Activated gamma-delta T cell treated with anti-CD3 and anti-CD28 coated beads, Interleukin-2, amount 50 U/mL, for 16 hours (primary cell): Measurements from ENCODE around the gene KLF16.

Experiments used
- DNase-seq: peaks from one replicate; pipeline ENCODE4 v3.0.0-alpha.2; 2020; ENCODE audit warnings: low read depth

Gene KLF16

GRCh38 chr19:1867349-1867724 lies 4.0 kb upstream of the KLF16 start:
- no peak for DNase-seq

GRCh38 chr19:1866693-1867348 lies 3.4 kb upstream of the KLF16 start:
- no peak for DNase-seq

GRCh38 chr19:1865172-1866010 lies 2.0 kb upstream of the KLF16 start:
- DNase-seq, result no peak

- DNase-seq, result no peak
Measured at GRCh38 chr19:1864480-1865171, 1.2 kb upstream of the KLF16 start.

DNA sequence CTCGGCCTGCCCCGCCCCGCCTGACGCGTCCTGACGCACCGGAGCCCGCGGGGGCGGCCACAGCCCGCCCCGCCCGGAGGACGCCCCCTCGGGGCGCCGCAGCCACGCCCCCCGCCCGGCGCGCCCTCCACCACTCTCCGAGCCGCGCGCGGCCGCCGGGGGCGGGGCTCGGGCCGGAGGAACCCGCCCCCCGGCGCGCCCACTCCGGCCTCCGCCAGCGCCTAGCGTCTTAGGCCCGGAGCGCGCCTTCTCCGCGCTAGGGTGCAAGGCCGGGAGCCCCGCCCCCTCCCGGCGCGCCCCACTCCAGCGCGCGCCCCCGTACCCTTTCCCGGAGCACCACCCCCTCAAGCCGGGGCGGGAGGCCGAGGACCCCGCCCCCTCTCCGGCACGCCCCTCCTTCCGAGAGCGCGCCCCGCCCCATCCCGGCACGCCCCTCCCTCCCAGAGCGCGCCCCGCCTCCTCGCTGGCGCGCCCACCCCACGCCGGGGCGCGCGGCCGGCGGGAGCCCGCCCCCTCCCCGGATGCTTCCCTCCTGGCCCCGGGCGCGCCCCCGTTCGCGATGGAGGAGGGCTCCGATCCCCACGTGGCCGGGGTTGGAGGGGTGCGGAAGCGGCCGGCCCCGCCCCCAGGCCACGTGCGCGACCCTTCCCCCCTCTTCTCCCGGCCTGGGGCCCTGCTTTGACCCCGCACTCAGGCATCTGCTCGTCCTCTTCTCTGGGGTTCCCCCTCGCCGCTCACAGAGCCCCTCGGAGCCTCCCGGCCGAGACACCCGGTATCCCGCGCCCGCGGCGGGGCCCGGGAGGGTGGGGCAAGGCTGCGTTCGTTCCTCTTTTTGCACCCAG lies 480 bp upstream of the KLF16 start:
- peak; percentile 93 for DNase-seq

DNA sequence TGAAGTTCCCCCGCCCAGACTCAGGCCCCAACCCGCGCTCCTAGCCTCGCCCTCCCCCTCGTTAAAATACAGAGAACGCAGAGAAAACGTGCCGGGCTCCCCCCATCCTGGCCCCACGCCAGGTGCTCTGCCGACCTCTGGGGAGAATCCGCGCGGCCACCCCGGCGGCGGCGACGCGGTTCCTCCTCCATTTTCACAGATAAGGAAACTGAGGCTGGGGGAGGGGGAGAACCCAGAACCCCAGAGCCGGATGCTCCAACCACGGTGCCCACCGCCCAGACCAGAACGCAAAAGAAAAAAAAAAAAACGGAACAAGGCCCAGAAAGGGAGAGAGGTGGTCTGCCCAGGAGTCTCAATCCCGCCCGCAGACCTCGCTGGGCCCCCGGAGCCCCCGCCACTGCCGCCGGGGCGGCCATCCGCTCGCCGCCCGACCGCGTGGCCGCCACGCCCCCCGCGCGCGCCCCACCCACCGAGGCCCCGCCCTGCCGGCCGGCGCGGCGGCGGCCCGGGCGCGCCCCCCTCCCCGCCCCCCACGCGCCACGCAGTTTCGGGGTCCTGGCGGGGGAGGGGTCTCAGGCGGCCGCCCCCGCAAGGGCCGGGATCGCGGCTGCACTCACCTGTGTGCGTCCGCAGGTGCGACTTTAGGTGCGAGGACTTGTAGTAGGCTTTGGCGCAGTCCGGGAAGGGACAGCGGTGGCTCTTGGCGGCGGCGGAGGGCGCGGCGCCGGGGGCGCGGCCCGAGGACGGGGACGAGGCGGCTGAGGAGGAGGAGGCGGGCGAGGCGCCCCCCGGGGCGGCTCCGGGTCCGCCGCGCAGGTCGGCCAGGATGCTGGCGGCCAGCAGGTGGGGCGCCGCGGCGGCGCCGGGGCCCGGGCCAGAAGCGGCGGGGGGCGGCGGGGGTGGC lies 703 bp downstream of the KLF16 start:
- DNase-seq, result no peak

DNA sequence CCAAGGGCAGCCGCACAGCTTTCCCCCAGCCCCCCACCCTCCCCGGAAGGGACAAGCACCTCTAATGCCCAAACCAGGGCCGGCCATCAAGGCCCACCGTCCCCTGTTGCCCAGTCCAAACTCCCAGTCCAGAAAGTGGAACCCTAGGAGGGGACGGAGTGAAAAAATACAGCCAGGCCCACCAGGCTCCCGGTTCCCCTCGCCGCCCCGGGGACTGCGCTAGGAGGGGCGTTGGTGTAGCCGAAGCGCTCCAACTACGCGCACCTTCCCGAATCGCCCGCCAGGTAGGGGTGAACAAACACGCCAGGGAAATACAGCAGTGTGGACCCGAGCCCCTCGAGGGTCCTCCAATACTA lies 1.3 kb downstream of the KLF16 start:
- DNase-seq, result no peak

- DNase-seq, result no peak
Measured at GRCh38 chr19:1861599-1862031, 1.8 kb downstream of the KLF16 start.

- no peak for DNase-seq
Measured at GRCh38 chr19:1860821-1861598, 2.4 kb downstream of the KLF16 start.

- no peak for DNase-seq
Measured at GRCh38 chr19:1860042-1860775, 3.2 kb downstream of the KLF16 start.

DNA sequence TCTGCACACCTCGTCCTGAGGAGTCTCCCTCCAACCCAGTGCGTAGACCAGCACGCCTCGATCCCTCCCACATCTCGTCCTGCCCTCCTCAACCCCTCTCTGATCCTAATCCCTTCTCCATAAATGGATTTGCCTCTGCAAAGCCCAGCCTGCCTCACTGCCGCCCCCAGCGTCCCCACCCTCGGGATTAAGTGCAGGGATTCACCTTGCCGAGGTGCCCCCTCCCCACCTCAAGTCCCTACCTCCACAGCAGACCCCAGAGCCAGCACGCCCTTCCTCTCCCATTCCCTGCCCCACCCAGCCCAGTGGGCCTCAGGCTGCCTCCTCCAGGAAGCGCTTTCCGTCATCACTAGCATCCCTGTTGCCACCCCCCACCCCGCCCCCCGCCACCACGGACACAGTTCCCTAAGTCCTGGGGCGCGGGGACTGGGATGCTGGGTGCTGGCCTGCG lies 4.0 kb downstream of the KLF16 start:
- no peak for DNase-seq

GRCh38 chr19:1858412-1859081 lies 4.8 kb downstream of the KLF16 start:
- no peak for DNase-seq

DNA sequence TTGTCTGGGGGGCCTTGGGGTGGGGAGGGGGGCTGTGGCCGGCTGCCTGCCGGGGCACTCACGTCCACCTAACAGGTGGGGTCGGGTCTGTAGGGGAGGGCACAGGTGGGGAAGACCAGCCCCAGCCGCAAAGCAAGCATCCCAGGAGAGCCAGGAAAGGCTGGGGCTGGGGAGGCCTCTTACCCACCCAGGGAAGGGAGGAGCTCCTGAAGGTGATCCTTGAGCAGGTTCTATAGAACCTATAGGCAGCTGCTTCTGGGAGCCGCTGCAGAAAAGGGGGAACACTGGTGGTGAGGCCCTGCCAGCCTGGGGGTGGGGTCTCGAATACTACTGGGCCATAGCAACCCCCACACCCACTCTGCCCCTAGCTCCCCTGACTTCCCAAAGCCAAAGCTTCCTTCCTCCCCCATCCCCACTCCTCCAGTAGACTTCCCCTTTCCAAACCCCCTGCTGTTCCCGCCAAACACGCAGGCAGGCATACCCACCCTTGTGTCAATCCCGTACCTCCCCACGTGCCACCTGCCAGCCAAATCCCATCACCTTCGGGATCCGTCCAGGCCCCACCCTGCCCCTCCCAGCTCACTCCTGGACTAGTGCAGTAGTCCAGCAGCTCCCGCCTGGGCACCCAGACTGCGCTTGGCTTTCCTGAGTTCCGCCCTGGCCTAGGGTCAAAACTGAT lies 5.6 kb downstream of the KLF16 start:
- DNase-seq, result no peak

DNA sequence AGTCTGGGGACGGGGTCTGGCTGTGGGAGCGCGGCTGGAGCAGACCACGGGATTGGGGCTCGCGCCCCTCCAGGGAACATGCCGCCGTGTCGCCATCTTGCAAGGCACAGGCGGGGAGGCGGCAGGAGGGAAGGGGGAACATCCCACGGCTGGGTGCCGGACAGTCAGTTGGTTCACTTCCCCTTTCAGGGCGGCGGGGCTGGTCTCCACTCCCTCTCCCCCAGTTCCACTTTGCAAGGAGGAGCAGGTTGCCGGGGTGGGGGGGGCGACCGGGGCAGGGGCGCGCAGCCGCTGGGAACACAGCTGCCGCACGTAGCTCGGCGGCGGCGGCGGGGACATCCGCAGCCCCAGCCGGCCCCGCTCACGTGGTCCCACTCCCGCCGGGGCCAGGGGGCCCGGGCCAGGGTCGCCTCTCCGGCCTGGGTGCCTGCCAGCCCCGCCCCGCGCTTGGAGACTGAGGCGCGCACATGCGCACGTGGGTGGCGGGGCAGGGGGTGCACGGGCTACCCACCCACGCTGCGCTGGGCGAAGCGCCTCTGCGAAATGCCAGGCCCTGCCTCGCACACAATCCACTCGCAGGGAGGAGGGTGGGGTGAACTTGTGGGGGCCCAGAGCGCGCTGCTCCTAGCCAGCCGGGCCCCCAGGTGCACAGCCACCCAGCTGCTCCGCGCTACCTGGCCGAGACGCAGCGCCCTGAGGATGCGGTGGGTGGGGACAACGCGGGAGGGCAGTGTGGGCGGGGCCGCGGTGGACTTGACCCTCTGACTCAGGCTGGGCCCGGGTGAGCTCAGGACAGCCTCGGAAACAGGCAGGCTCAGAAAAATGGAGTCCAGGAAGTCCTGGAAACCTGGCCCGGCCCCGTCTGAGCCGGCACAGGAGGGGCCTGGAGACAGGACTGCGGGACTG lies 6.4 kb downstream of the KLF16 start:
- no peak for DNase-seq

GRCh38 chr19:1856345-1856697 lies 7.1 kb downstream of the KLF16 start:
- DNase-seq, result no peak

DNA sequence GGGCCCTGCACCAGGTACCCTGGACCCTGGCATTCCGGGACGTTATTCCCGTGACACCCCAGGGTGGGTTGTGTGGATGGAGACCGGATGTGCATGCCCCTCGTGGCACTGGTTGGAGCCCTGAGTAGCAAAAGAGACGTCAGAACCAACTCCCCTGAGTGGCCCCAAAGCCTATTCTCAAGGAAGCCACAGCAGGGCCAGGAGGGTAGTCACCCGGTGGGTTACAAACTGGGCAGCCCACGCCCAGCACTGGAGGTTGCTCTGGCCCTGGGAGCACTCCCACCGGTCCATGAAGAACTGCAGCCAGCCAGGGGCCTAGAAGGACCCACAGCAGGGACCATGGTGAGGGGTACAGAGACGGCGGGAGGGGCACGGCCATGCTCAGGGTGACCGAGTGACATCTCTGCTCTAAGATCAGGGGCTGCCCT lies 7.5 kb downstream of the KLF16 start:
- DNase-seq, result no peak
